Osteocyte (in vitro differentiated cells): ENCODE measurements around the gene CHDH. TPM values are rescaled to one million over a fixed set of nuclear protein-coding genes. Genes with fewer than 3 reads are reported as not detected.

ENCODE experiments used
- DNase-seq: peaks from one replicate; pipeline ENCODE4 v3.0.0; 2021; ENCODE audit warnings: mixed read lengths; ENCODE audit not compliant: unreplicated experiment; ENCODE audit errors: extremely low spot score
- H3K27ac Mint-ChIP-seq: one replicate; pipeline ENCODE4 v1.8.0; 2021; ENCODE audit warnings: mild to moderate bottlenecking, mixed read lengths; ENCODE audit not compliant: unreplicated experiment
- H3K27me3 Mint-ChIP-seq: one replicate; pipeline ENCODE4 v1.8.0; 2021; ENCODE audit warnings: mixed read lengths; ENCODE audit not compliant: unreplicated experiment
- H3K36me3 Mint-ChIP-seq: one replicate; pipeline ENCODE4 v1.8.0; 2021; ENCODE audit warnings: mixed read lengths; ENCODE audit not compliant: unreplicated experiment
- H3K4me1 Mint-ChIP-seq: one replicate; pipeline ENCODE4 v1.8.0; 2021; ENCODE audit warnings: mixed read lengths; ENCODE audit not compliant: unreplicated experiment
- H3K4me3 Mint-ChIP-seq: one replicate; pipeline ENCODE4 v1.8.0; 2021; ENCODE audit warnings: mild to moderate bottlenecking, moderate library complexity, mixed read lengths; ENCODE audit not compliant: unreplicated experiment
- H3K9me3 Mint-ChIP-seq: one replicate; pipeline ENCODE4 v1.8.0; 2021; ENCODE audit warnings: mixed read lengths; ENCODE audit not compliant: unreplicated experiment
- long read RNA-seq: library from polyadenylated mRNA; unstranded; transcript quantifications from one replicate; pipeline ENCODE4 v2.0.0, GENCODE V29; 2021
- total RNA-seq: library from RNA; stranded (reverse); gene quantifications from 2 replicates; pipeline ENCODE4 v1.2.1, GENCODE V29; 2021
- TF ChIP-seq, protein P1 (sequence below): fragments of 200-600 bp; sonication (generic); IDR thresholded peaks from 2 replicates; pipeline ENCODE4 v1.5.0; 2021; ENCODE audit warnings: antibody characterized with exemption, mild to moderate bottlenecking, moderate library complexity

The CHDH gene, protein sequence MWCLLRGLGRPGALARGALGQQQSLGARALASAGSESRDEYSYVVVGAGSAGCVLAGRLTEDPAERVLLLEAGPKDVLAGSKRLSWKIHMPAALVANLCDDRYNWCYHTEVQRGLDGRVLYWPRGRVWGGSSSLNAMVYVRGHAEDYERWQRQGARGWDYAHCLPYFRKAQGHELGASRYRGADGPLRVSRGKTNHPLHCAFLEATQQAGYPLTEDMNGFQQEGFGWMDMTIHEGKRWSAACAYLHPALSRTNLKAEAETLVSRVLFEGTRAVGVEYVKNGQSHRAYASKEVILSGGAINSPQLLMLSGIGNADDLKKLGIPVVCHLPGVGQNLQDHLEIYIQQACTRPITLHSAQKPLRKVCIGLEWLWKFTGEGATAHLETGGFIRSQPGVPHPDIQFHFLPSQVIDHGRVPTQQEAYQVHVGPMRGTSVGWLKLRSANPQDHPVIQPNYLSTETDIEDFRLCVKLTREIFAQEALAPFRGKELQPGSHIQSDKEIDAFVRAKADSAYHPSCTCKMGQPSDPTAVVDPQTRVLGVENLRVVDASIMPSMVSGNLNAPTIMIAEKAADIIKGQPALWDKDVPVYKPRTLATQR
- 0.81 and 0.86 TPM in 2 replicates for total RNA-seq
- long read RNA-seq, partial matches to known transcripts: 0 of 4 reads
- long read RNA-seq, other reads (novel, unspliced or antisense): 4 of 4 reads

DNA sequence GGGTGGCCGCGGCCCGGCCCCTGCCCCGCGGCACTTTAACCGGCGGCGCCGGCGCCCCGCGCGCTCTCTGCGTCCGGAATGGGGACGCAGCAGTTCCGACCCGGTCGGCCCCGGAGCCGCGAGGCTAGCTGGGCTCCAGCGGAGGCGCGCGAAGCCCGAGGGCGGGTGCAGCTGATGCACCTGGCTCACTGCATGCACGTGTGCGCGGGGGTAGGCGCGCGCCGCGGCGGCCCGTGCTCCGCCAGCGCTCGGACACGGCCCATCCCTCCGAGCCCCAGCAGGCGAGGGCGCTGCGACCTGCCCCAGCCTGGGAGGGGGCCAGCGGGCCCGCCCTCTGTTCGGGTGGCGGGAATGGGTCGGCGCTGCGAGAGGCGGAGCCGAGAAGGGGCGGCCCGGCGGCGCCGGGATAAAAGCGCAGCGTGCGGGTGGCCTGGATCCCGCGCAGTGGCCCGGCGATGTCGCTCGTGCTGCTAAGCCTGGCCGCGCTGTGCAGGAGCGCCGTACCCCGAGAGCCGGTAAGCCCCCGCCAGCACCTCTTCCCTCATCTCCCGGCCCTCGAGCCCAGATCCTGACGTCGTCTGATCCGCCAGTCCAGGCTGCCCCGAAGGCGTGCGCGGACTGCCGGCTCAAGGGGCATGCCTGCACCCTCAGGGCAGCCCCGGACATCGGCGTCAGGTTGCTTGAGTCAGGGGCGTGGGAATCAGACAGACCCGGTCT, at the start of gene CHDH, which contains the start of gene IL17RB:
Gene CHDH (minus strand): TSS at position 286 of the 717 bp plus-strand sequence. CDS start 22,411 bp downstream, outside the sequence.
Gene IL17RB (plus strand): TSS at position 435 of the 717 bp plus-strand sequence. CDS start 21 bp downstream, at position 456.
- Mint-ChIP-seq H3K27me3 (peaks cover 20% of the 10 kb centered on the region), H3K4me1 (peaks cover 5% of the 10 kb centered on the region), H3K36me3 (no peaks in the 10 kb centered on the region), H3K9me3 (no peaks in the 10 kb centered on the region), H3K4me3 (peak within 1 kb of the TSS; percentile 76), H3K27ac (no peak within 1 kb of the TSS)
- TF ChIP-seq, protein P1, sequence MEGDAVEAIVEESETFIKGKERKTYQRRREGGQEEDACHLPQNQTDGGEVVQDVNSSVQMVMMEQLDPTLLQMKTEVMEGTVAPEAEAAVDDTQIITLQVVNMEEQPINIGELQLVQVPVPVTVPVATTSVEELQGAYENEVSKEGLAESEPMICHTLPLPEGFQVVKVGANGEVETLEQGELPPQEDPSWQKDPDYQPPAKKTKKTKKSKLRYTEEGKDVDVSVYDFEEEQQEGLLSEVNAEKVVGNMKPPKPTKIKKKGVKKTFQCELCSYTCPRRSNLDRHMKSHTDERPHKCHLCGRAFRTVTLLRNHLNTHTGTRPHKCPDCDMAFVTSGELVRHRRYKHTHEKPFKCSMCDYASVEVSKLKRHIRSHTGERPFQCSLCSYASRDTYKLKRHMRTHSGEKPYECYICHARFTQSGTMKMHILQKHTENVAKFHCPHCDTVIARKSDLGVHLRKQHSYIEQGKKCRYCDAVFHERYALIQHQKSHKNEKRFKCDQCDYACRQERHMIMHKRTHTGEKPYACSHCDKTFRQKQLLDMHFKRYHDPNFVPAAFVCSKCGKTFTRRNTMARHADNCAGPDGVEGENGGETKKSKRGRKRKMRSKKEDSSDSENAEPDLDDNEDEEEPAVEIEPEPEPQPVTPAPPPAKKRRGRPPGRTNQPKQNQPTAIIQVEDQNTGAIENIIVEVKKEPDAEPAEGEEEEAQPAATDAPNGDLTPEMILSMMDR: no peak
- no peak for DNase-seq

DNA sequence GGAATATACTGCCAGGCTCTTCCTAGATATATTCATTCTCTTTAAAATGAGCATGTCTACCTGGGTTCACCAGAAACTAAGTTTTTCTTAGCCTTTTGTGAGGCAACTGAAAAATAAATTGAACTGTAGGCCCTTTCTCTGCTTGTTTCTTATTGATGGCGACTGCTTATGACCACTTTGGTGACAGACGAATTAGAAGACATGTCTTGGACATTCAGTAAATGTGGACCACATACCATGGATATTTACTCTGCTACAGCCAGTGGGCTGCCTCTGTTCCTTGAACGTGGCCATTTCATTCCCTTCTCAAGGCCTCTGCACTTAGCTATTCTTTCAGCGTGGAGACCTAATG, 46.0 kb upstream of the CHDH start:
- H3K27me3 Mint-ChIP-seq: peaks cover 31% of the 10 kb centered on the region
- peaks cover 26% of the 10 kb centered on the region for H3K4me1 Mint-ChIP-seq
- TF ChIP-seq, protein P1: no peak
- peak overlapping the region; percentile 95 for H3K4me3 Mint-ChIP-seq
- DNase-seq: no peak
- H3K9me3 Mint-ChIP-seq: no peaks in the 10 kb centered on the region
- peak overlapping the region; percentile 98 for H3K27ac Mint-ChIP-seq
- peaks cover 4% of the 10 kb centered on the region for H3K36me3 Mint-ChIP-seq

DNA sequence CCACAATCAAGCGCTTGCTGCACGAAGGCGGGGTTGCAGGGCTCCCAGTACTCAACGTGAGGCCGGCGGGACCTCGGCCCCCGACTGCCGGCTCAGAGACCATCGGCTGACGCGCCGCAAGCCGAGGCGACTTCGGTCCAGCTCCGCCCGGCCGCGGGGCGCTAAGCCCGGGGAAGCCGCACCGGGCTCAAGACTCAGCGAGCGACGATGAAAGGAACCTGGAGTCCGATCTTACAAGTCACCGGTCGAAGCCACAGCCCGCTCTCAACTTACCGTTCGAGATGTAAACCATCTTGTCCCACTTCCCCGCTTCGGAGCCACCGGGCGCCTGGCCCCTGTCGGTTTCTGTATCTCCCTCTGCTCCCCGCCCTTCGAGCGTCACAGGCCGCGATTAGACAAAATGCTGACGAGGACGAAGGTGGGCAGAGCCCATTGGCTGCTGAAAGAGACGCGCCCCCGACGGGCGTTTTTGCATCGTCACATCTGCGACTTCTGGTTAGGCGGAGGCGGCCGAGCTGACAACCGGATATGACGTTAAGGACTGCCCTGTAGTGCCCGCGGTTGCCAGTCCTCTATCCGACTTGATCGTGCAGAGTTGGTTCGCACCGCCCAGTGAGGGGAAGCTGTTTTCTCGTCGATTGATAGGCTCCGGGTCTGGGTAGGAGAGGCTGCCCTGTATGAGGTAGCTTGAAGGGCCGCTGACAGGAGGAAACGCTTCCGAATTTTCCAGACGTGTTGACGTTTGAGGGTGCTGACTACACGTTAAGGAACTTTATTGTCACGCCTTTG, 45.5 kb upstream of the CHDH start, which contains the start of gene SELENOK:
Gene SELENOK (minus strand): TSS at position 363 of the 789 bp plus-strand sequence.
- Mint-ChIP-seq H3K4me1 (peaks cover 26% of the 10 kb centered on the region), H3K27ac (peak within 1 kb of the TSS; percentile 98), H3K36me3 (peaks cover 8% of the 10 kb centered on the region), H3K9me3 (no peaks in the 10 kb centered on the region), H3K4me3 (peak within 1 kb of the TSS; percentile 95), H3K27me3 (peaks cover 25% of the 10 kb centered on the region)
- TF ChIP-seq, protein P1: no peak
- peak; percentile 99 for DNase-seq

DNA sequence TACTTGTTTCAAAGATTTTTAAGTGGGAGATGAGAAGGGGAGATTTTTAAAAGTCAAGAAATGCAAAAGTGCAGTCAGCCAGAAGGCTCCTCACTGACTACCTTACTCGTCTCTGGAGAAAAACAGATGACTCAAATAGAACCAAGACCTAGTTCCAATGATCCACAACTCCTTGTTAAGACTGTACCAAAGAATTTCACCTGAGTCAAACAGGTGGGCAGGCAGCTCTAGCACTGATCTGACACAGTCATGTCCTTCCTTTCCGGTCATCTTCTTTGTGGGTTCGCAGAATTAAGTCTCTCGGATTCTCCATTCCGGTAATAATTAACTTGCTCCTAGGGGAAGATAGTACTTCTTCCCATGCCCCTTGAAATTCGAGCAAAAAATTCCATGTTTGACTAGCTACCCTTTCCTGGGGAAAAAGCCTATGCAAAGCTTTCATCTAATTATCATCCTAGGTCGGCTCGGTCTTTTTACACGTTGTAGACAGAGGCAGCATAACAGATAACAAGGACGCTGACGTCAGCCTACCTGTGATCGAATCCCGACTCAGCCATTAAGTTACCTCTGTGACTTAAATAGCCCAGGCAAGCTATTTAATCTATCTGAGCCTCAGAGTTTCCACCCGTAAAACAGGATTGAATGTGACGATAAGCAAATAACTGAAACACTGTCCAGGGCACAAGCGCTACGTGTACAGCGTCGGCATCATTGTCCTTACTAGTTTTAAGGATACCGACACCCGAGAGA, 44.7 kb upstream of the CHDH start:
- H3K27me3 Mint-ChIP-seq: peaks cover 19% of the 10 kb centered on the region
- TF ChIP-seq, protein P1: no peak
- DNase-seq: no peak
- peaks cover 11% of the 10 kb centered on the region for H3K36me3 Mint-ChIP-seq
- H3K4me3 Mint-ChIP-seq: peak overlapping the region; percentile 95
- H3K27ac Mint-ChIP-seq: peak overlapping the region; percentile 98
- H3K4me1 Mint-ChIP-seq: peaks cover 26% of the 10 kb centered on the region
- H3K9me3 Mint-ChIP-seq: no peaks in the 10 kb centered on the region
